H1 (cell line): ENCODE results near the gene CDC14B. TPM values are rescaled to one million over a fixed set of nuclear protein-coding genes. Genes with fewer than 3 reads are reported as not detected.
A peak's percentile ranks its signal among the peaks of the same experiment; 100 is the strongest.

Experiments used
- CTCF ChIA-PET: fragments of 300-600 bp; sonication (Branson Sonifier 250); formaldehyde crosslinking; loops from one replicate; lab custom pipeline; 2021; ENCODE audit not compliant: partially characterized antibody; lab: Charles Lee
- POLR2A ChIA-PET: fragments of 300-600 bp; sonication (Branson Sonifier 250); formaldehyde crosslinking; loops from one replicate; lab custom pipeline; 2021; ENCODE audit warnings: inconsistent platforms; ENCODE audit not compliant: partially characterized antibody; lab: Charles Lee
- DNase-seq, 2 experiments: peaks; one replicate each; pipeline versions ENCODE4 v3.0.0 to v3.0.0-alpha.2; 2010 to 2022; ENCODE audit warnings: low spot score in 2 of 2, low read depth in 1 of 2, mixed read lengths in 1 of 2
- FAIRE-seq: peaks from 2 replicates; lab custom pipeline; 2011; peaks lifted over from hg19 to GRCh38; lab: Jason Lieb, UNC
- H2AFZ ChIP-seq: 2 replicates; pipeline ENCODE4 v1.8.1; 2012; ENCODE audit warnings: low read length, inconsistent platforms
- H2AK5ac ChIP-seq: 2 replicates; pipeline ENCODE4 v1.6.1; 2013; ENCODE audit warnings: low read depth, low read length
- H2BK120ac ChIP-seq: replicated peaks from 2 replicates; pipeline ENCODE3; 2013; ENCODE audit warnings: low read depth, low read length, inconsistent platforms
- H2BK12ac ChIP-seq: 2 replicates; pipeline ENCODE4 v1.6.1; 2013; ENCODE audit warnings: low read depth, low read length
- H2BK15ac ChIP-seq: 2 replicates; pipeline ENCODE4 v1.6.1; 2013; ENCODE audit warnings: low read length
- H2BK20ac ChIP-seq: 2 replicates; pipeline ENCODE4 v1.6.1; 2013; ENCODE audit warnings: low read length
- H2BK5ac ChIP-seq: 2 replicates; pipeline ENCODE4 v1.6.1; 2013; ENCODE audit warnings: low read depth, low read length
- H3K14ac ChIP-seq: 2 replicates; pipeline ENCODE4 v1.6.1; 2013; ENCODE audit warnings: inconsistent platforms; ENCODE audit not compliant: insufficient read length
- H3K18ac ChIP-seq: 2 replicates; pipeline ENCODE4 v1.6.1; 2013; ENCODE audit warnings: low read length; ENCODE audit errors: extremely low read depth
- H3K23ac ChIP-seq: 2 replicates; pipeline ENCODE4 v1.6.1; 2013; ENCODE audit warnings: inconsistent platforms; ENCODE audit not compliant: insufficient read length
- H3K23me2 ChIP-seq: 2 replicates; pipeline ENCODE4 v1.6.1; 2013; ENCODE audit warnings: low read depth, low read length
- H3K27ac ChIP-seq: 2 replicates; pipeline ENCODE4 v1.6.1; 2011; ENCODE audit warnings: low read depth, low read length, inconsistent platforms
- H3K27me3 ChIP-seq, 4 experiments: replicated peaks in 1 of 4; 1 replicate in 1 of 4; 2 replicates in 3 of 4; pipeline versions ENCODE4 v1.6.1 to v1.8.1; 2011 to 2013; ENCODE audit warnings: low read length in 3 of 4, mild to moderate bottlenecking in 3 of 4, inconsistent platforms in 2 of 4, mixed read lengths in 2 of 4, moderate library complexity in 1 of 4; ENCODE audit not compliant: control insufficient read depth in 3 of 4, insufficient read depth in 3 of 4; ENCODE audit errors: extremely low read depth in 1 of 4
- H3K36me3 ChIP-seq, 4 experiments: 2 replicates each; pipeline versions ENCODE4 v1.6.1 to v1.8.1; 2011 to 2013; ENCODE audit warnings: mild to moderate bottlenecking in 4 of 4, low read length in 3 of 4, moderate library complexity in 2 of 4, control low read depth in 1 of 4, inconsistent platforms in 1 of 4; ENCODE audit not compliant: insufficient read depth in 4 of 4, control insufficient read depth in 2 of 4
- H3K4ac ChIP-seq: replicated peaks from 2 replicates; pipeline ENCODE3; 2013; ENCODE audit warnings: low read length, low read depth, mixed read lengths, inconsistent platforms; ENCODE audit not compliant: insufficient read length
- H3K4me1 ChIP-seq, 4 experiments: replicated peaks in 1 of 4; 1 replicate in 1 of 4; 2 replicates in 3 of 4; pipeline versions ENCODE4 v1.6.1 to v1.8.1; 2011 to 2013; ENCODE audit warnings: low read length in 3 of 4, inconsistent platforms in 2 of 4, mixed read lengths in 1 of 4; ENCODE audit not compliant: insufficient read depth in 4 of 4, control insufficient read depth in 3 of 4
- H3K4me2 ChIP-seq, 2 experiments: 2 replicates each; pipeline versions ENCODE4 v1.6.1 to v1.8.1; 2011 to 2013; ENCODE audit warnings: low read depth in 2 of 2, low read length in 2 of 2, control low read depth in 1 of 2, inconsistent platforms in 1 of 2, mild to moderate bottlenecking in 1 of 2; ENCODE audit not compliant: insufficient read depth in 1 of 2
- H3K4me3 ChIP-seq, 4 experiments: fragments of 200-600, 300-600 bp in 1 of 4; sonication (generic), shearing (Covaris generic), sonication (Bioruptor Twin) in 1 of 4; 2 replicates each; pipeline versions ENCODE4 v1.5.1 to v1.8.1; 2011 to 2016; ENCODE audit warnings: low read length in 4 of 4, low read depth in 3 of 4, control low read depth in 2 of 4, inconsistent platforms in 2 of 4, mild to moderate bottlenecking in 2 of 4, mixed read lengths in 1 of 4, moderate library complexity in 1 of 4; ENCODE audit not compliant: insufficient read depth in 2 of 4; ENCODE audit errors: extremely low read depth in 1 of 4
- H3K56ac ChIP-seq: replicated peaks from 2 replicates; pipeline ENCODE3; 2013; ENCODE audit warnings: low read depth, mild to moderate bottlenecking, mixed read lengths, low read length, inconsistent platforms; ENCODE audit not compliant: insufficient read length
- H3K79me1 ChIP-seq: 2 replicates; pipeline ENCODE4 v1.6.1; 2013; ENCODE audit warnings: low read depth, low read length, control low read depth
- H3K79me2 ChIP-seq, 2 experiments: 2 replicates each; pipeline versions ENCODE4 v1.6.1 to v1.8.1; 2012 to 2013; ENCODE audit warnings: low read length in 2 of 2, mild to moderate bottlenecking in 2 of 2, inconsistent platforms in 1 of 2; ENCODE audit not compliant: insufficient read depth in 2 of 2, control insufficient read depth in 1 of 2
- H3K9ac ChIP-seq, 4 experiments: replicated peaks in 1 of 4; 1 replicate in 1 of 4; 2 replicates in 3 of 4; pipeline versions ENCODE4 v1.6.1 to v1.8.1; 2011 to 2013; ENCODE audit warnings: low read depth in 3 of 4, low read length in 3 of 4, control low read depth in 2 of 4, mild to moderate bottlenecking in 2 of 4, moderate library complexity in 2 of 4, inconsistent platforms in 1 of 4; ENCODE audit errors: extremely low read depth in 1 of 4
- H3K9me3 ChIP-seq, 2 experiments: 2 replicates each; pipeline versions ENCODE4 v1.6.1 to v1.8.1; 2012 to 2013; ENCODE audit warnings: mild to moderate bottlenecking in 2 of 2, moderate library complexity in 2 of 2, control low read depth in 1 of 2, inconsistent platforms in 1 of 2, low read depth in 1 of 2, low read length in 1 of 2, mixed read lengths in 1 of 2; ENCODE audit not compliant: insufficient read depth in 2 of 2
- H4K20me1 ChIP-seq, 2 experiments: replicated peaks in 1 of 2; 2 replicates each; pipeline versions ENCODE3 to v1.8.1; 2011 to 2013; ENCODE audit warnings: inconsistent platforms in 2 of 2, low read length in 2 of 2, mild to moderate bottlenecking in 1 of 2; ENCODE audit not compliant: insufficient read depth in 2 of 2, control insufficient read depth in 1 of 2
- H4K5ac ChIP-seq: 2 replicates; pipeline ENCODE4 v1.6.1; 2013; ENCODE audit warnings: low read length, low read depth, mixed read lengths, inconsistent platforms; ENCODE audit not compliant: insufficient read length
- H4K8ac ChIP-seq: 2 replicates; pipeline ENCODE4 v1.8.0; 2013; ENCODE audit warnings: mild to moderate bottlenecking, moderate library complexity, low read length, inconsistent platforms; ENCODE audit not compliant: insufficient read depth; ENCODE audit errors: extremely low read depth
- H4K91ac ChIP-seq: replicated peaks from 2 replicates; pipeline ENCODE3; 2013; ENCODE audit warnings: low read length, mixed read lengths, inconsistent platforms; ENCODE audit not compliant: insufficient read length
- ASH2L ChIP-seq: fragments of 200-600, 300-600 bp; sonication (generic); IDR thresholded peaks from one replicate; pipeline ENCODE4 v1.7.1; 2017; ENCODE audit warnings: low read length
- BACH1 ChIP-seq: IDR thresholded peaks from 2 replicates; pipeline ENCODE4 v1.6.1; 2012; ENCODE audit warnings: low read length, improper control_type of control experiment
- BCL11A ChIP-seq, 2 experiments: IDR thresholded peaks; one replicate each; pipeline ENCODE4 v1.6.1; 2011; ENCODE audit warnings: low read depth in 2 of 2, low read length in 2 of 2, mild to moderate bottlenecking in 2 of 2
- HDAC6 ChIP-seq: IDR thresholded peaks from one replicate; pipeline ENCODE4 v1.7.1; 2012; ENCODE audit warnings: low read depth, mild to moderate bottlenecking, inconsistent platforms, low read length, moderate library complexity
- KDM4A ChIP-seq: IDR thresholded peaks from one replicate; pipeline ENCODE4 v1.7.1; 2012; ENCODE audit warnings: low read depth, mild to moderate bottlenecking, moderate library complexity, low read length, inconsistent platforms; ENCODE audit not compliant: severe bottlenecking
- NANOG ChIP-seq: IDR thresholded peaks from 2 replicates; pipeline ENCODE4 v1.6.1; 2011; ENCODE audit warnings: low read length, low read depth, mild to moderate bottlenecking, inconsistent platforms; ENCODE audit not compliant: insufficient read depth, poor library complexity, severe bottlenecking
- SIX5 ChIP-seq: IDR thresholded peaks from 2 replicates; pipeline ENCODE4 v1.6.1; 2011; ENCODE audit warnings: mild to moderate bottlenecking, low read depth, low read length
- TBP ChIP-seq: IDR thresholded peaks from 2 replicates; pipeline ENCODE4 v1.6.1; 2011; ENCODE audit warnings: low read depth, low read length, improper control_type of control experiment
- USF2 ChIP-seq: IDR thresholded peaks from 2 replicates; pipeline ENCODE4 v1.6.1; 2011; ENCODE audit warnings: low read length, improper control_type of control experiment
- YY1 ChIP-seq: IDR thresholded peaks from 2 replicates; pipeline ENCODE4 v1.6.1; 2011; ENCODE audit warnings: low read depth, mild to moderate bottlenecking, low read length
- WGBS, 2 experiments: shearing (Covaris generic) in 1 of 2; methylation state at CpG; one replicate each; pipeline versions ENCODE4 v1.1.6 to v1.1.7; 2013 to 2015; ENCODE audit warnings: low lambda C conversion rate in 2 of 2, mixed read lengths in 2 of 2, inconsistent platforms in 1 of 2, low coverage in 1 of 2, missing lambda C conversion rate in 1 of 2; ENCODE audit not compliant: insufficient replicate concordance in 2 of 2, insufficient coverage in 1 of 2, insufficient read length in 1 of 2; ENCODE audit errors: extremely low coverage in 1 of 2, missing lambda C conversion rate in 1 of 2; 5-methylcytosine and 5-hydroxymethylcytosine counted together
- polyA plus RNA-seq, 7 experiments: library from polyadenylated mRNA; depleted of rRNA in 3 of 7; stranded (reverse) in 5 of 7; unstranded in 2 of 7; fragments of >200 nt in 5 of 7; fragments of 200-250 nt in 2 of 7; gene quantifications; 1 replicate in 5 of 7; 2 replicates in 1 of 7; 4 replicates in 1 of 7; pipeline versions ENCODE4 v1.2.1 to v1.2.3, GENCODE V29; 2011 to 2013; ENCODE audit warnings: missing spikeins in 2 of 7, mixed read lengths in 2 of 7
- total RNA-seq: library from RNA; stranded (reverse); fragmentation: NEBNext Ultra II Directional; extraction: Animal tissue kit (Norgen Biotek cat#: 25700); gene quantifications from 2 replicates; pipeline ENCODE4 v1.2.1, GENCODE V29; 2021
- TF ChIP-seq, protein P1 (sequence below): IDR thresholded peaks from 2 replicates; pipeline ENCODE4 v1.6.1; 2012; ENCODE audit warnings: inconsistent platforms

CDC14B gene
- total and polyA plus RNA-seq, 2 of the 8 experiments (the other 6 are each of a cell fraction or from before 2014, with no cell fraction given), result 17.2 to 44.6 TPM

GRCh38 chr9:96502539-96503373, 116.9 kb downstream of the CDC14B start:
- peak overlapping the region; percentile 64 for H2BK12ac ChIP-seq
- H2BK120ac ChIP-seq, result no peak overlapping the region
- H2AFZ ChIP-seq, result no peak overlapping the region
- H3K4me3 ChIP-seq, result no peak overlapping the region; a peak in 1 of 8 replicates
- H3K36me3 ChIP-seq, result no peaks in the 10 kb centered on the region
- H3K9ac ChIP-seq, result no peak overlapping the region
- H4K91ac ChIP-seq, result no peak overlapping the region
- H3K27me3 ChIP-seq, result no peaks in the 10 kb centered on the region
- no peak for FAIRE-seq
- H3K4me2 ChIP-seq, result no peak overlapping the region; a peak in 1 of 4 replicates
- H4K5ac ChIP-seq, result no peak overlapping the region
- no peaks in the 10 kb centered on the region for H3K9me3 ChIP-seq
- H3K27ac ChIP-seq, result no peak overlapping the region
- no peak for TF ChIP-seq YY1
- no peak for TF ChIP-seq KDM4A
- no peak for TF ChIP-seq NANOG
- TF ChIP-seq USF2, result no peak
- TF ChIP-seq BACH1, result no peak
- TF ChIP-seq, protein P1, sequence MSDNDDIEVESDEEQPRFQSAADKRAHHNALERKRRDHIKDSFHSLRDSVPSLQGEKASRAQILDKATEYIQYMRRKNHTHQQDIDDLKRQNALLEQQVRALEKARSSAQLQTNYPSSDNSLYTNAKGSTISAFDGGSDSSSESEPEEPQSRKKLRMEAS, result no peak
- no peak for TF ChIP-seq TBP
- no peak for TF ChIP-seq SIX5
- TF ChIP-seq HDAC6, result no peak
- TF ChIP-seq ASH2L, result no peak
- no peak for TF ChIP-seq BCL11A (IDR thresholded peaks at IDR 0.05; ENCODE audit: low read depth in 2 of 2, low read length in 2 of 2)
- H3K23ac ChIP-seq, result no peak overlapping the region
- no peak overlapping the region for H2AK5ac ChIP-seq
- H2BK20ac ChIP-seq, result no peak overlapping the region
- H4K8ac ChIP-seq, result no peak overlapping the region
- DNase-seq, result no peak
- H3K18ac ChIP-seq, result no peak overlapping the region
- H3K4ac ChIP-seq, result no peak overlapping the region
- ChIA-PET CTCF (interaction anchor here (0.6 to 0.7 kb wide), 2 partner anchors 8 to 47 kb away, joined by 3 read pairs; no protein-coding TSS in a partner anchor), POLR2A (no interaction called here)
- H3K4me1 ChIP-seq, result peaks cover 0 to 10% (median 1%) of the 10 kb centered on the region in 4 experiments; a peak in 4 of 7 replicates
- H2BK5ac ChIP-seq, result no peak overlapping the region
- 81% methylated on average over 6 of the region's 6 CpGs; no CpG with 5 or more reads in 1 of the 2 experiments for WGBS, 2 experiments
- H3K56ac ChIP-seq, result no peak overlapping the region
- H3K23me2 ChIP-seq, result no peaks in the 10 kb centered on the region
- H2BK15ac ChIP-seq, result no peak overlapping the region
- H3K79me2 ChIP-seq, result no peaks in the 10 kb centered on the region
- H3K79me1 ChIP-seq, result no peaks in the 10 kb centered on the region; the same call in 1 of the 2 replicates
- no peaks in the 10 kb centered on the region for H4K20me1 ChIP-seq
- no peak overlapping the region for H3K14ac ChIP-seq
